ENCODE data around the gene AMPD1. TPM values are rescaled to one million over a fixed set of nuclear protein-coding genes. Genes with fewer than 3 reads are reported as not detected.

The AMPD1 gene
- total RNA-seq, 1 experiment from 2014 or later = not detected

- Mint-ChIP-seq H3K36me3 (ENCODE audit: insufficient read depth in 1 of 3, low read depth in 3 of 3) (peaks cover 56 to 93% (median 92%) of the 10 kb centered on the region in 3 experiments), H3K9me3 (no peaks in the 10 kb centered on the region)
- WGBS (ENCODE audit: extremely low coverage, insufficient read length, low lambda C conversion rate) = no CpG with 5 or more reads among the region's 1 CpG
These were observed 29.9 kb upstream of the AMPD1 start for GRCh38 chr1:114725230-114725629.

More at GRCh38 chr1:114725230-114725629, 29.9 kb upstream of the AMPD1 start:
- Histone ChIP-seq H3K4ac (ENCODE audit: low read depth, low read length) (no peak overlapping the region), H3K56ac (ENCODE audit: insufficient read length, low read depth, low read length) (no peak overlapping the region), H3K27me3 (ENCODE audit: insufficient read depth, low read length) (no peaks in the 10 kb centered on the region), H4K8ac (replicated peaks; ENCODE audit: insufficient read length, low read depth, low read length) (no peak overlapping the region), H3K23me2 (ENCODE audit: insufficient read length, low read depth, low read length, poor library complexity, severe bottlenecking) (no peaks in the 10 kb centered on the region), H2BK20ac (ENCODE audit: low read depth, low read length, poor library complexity, severe bottlenecking) (no peak overlapping the region), H4K91ac (ENCODE audit: insufficient read length, low read depth, low read length) (no peak overlapping the region), H3K4me1 (ENCODE audit: insufficient read depth, low read length) (no peaks in the 10 kb centered on the region), H3K9ac (ENCODE audit: extremely low read depth, insufficient read length, low read length) (no peak overlapping the region), H3K4me2 (ENCODE audit: insufficient read depth, insufficient read length, low read length) (no peak overlapping the region), H2AK5ac (ENCODE audit: insufficient read length, low read length) (no peak overlapping the region), H2BK12ac (ENCODE audit: insufficient read length, low read depth, low read length) (no peak overlapping the region), H3K79me2 (ENCODE audit: insufficient read depth, low read length) (no peaks in the 10 kb centered on the region), H2BK120ac (ENCODE audit: low read depth, low read length, poor library complexity, severe bottlenecking) (no peak overlapping the region), H4K5ac (ENCODE audit: insufficient read length, low read depth, low read length) (no peak overlapping the region), H3K9me3 (ENCODE audit: control insufficient read depth, low read depth, low read length) (no peaks in the 10 kb centered on the region), H2BK5ac (ENCODE audit: insufficient read length, low read length) (no peak overlapping the region), H2BK15ac (ENCODE audit: low read depth, low read length) (no peak overlapping the region), H3K27ac (ENCODE audit: insufficient read length, low read depth, low read length) (no peak overlapping the region), H2AFZ (ENCODE audit: low read length) (no peak overlapping the region), H3K79me1 (ENCODE audit: insufficient read depth, low read depth, low read length, poor library complexity, severe bottlenecking) (no peaks in the 10 kb centered on the region), H4K20me1 (ENCODE audit: control insufficient read depth, insufficient read depth, insufficient read length) (no peaks in the 10 kb centered on the region), H3K18ac (ENCODE audit: insufficient read length, low read depth, low read length) (no peak overlapping the region), H3K14ac (ENCODE audit: insufficient read depth, low read length) (no peak overlapping the region), H3T11ph (ENCODE audit: low read length) (no peak overlapping the region), H3K23ac (ENCODE audit: insufficient read length, low read depth, low read length) (no peak overlapping the region)
- Mint-ChIP-seq H3K27me3 (ENCODE audit: low read depth) (no peaks in the 10 kb centered on the region), H3K4me1 (no peaks in the 10 kb centered on the region), H3K4me3 (no peak overlapping the region), H3K27ac (no peak overlapping the region)
- no peak for DNase-seq
- TF ChIP-seq CTCF (conservative IDR thresholded peaks at IDR 0.05) = no peak
